GM18517 (cell line): ENCODE results near the gene PITPNM1.
"Not testable (repeated sequence)": the region's sequence is repeated elsewhere in the genome, so short reads cannot be mapped to it uniquely, and the experiment has no call there.

ENCODE experiments used
- ATAC-seq: cut with Tn5 transposase; IDR thresholded peaks from one replicate; pipeline ENCODE4 v1.9.1; 2021; ENCODE audit warnings: mild to moderate bottlenecking, moderate library complexity; ENCODE audit not compliant: unreplicated experiment

Gene PITPNM1

DNA sequence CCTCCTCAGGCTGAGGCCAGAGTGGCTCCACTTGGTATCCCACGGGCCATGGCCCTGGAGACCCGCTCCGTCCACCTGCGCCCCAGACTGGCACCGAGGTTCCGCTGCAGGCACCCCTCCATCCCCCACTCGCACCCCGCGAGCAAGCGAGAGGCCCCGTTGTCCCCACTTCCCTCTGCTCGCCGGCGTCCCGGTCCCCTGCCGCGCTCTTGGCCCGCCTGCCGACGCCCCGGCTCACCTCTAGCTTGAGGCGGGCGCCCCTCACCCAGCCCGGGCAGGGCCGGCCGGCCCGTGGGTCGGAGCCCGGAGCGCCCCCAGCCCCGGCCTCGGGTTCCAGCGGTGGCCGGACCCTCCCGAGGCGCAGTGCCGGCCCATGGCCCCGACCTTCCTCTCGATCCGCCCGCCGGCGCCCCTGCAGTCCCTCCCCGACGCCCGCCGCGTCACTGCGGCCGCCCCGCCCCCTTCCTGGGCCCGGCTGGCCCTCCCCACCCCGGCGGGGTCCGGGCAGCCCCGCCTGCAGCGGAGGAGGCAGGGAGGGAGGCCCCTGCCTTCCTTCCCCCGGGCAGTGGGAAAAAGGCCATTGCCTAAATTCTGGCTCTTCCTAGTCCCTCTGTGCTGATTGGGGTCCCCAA is at the start of gene PITPNM1:
TSS of gene PITPNM1 (minus strand) at position 414 of the 632 bp plus-strand sequence. CDS start 1,183 bp downstream, outside the sequence.
- no peak for ATAC-seq

DNA sequence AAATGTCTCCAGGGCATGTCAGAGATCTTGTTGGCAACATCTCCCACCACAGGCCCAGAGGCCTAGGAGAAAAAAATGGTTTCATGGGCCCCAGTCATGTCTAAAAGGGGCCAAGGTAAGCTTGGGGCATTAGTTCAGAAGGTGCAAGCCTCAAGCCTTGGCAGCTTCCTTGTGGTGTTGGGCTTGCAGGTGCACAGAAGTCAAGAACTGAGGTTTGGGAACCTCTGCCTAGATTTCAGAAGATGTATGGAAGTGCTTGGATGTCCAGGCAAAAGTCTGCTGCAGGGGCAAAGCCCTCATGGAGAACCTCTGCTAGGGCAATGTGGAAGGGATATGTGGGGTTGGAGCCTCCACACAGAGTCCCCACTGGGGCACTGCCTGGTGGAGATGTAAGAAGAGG is 46.5 kb upstream of the PITPNM1 start:
- not testable (repeated sequence) for ATAC-seq

DNA sequence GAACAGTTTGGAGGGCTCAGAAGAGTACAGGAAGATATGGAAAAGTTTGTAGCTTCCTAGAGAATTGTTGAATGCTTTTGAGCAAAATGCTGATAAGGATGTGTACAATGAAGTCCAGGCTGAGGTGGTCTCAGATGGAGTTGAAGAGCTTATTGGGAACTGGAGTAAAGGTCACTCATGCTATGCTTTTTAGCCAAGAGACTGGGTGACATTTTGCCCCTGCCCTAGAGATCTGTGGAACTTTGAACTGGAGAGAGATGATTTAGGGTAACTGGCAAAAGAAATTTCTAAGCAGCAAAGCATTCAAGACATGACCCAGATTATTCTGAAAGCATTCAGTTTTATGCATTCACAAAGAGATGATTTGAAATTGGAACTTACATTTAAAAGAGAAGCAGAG is 46.0 kb upstream of the PITPNM1 start:
- no peak for ATAC-seq

DNA sequence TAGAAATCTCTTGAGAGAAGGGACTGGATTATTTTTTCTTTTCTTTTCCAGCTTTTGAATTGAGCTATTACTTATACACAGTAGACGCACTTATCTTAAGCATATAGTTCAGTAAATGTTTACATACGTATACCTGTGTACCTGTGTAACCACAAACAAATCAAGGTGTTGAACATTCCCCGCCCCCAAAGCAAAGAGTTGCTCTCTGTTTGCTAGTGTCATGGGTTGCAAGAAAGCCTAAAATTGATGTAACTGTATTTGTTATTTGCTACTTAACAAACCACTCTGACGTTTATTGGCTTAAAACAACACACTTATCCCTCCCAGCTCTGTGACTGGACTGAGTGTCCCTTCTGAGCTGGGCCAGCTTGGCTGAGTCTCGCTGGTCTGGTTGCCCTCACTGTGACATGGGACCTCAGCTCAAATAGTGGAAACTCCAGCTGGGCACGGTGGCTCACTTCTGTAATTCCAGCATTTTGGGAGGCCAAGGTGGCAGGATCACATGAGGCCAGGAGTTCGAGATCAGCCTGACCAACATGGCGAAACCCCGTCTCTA is 43.5 kb upstream of the PITPNM1 start:
- no peak for ATAC-seq

DNA sequence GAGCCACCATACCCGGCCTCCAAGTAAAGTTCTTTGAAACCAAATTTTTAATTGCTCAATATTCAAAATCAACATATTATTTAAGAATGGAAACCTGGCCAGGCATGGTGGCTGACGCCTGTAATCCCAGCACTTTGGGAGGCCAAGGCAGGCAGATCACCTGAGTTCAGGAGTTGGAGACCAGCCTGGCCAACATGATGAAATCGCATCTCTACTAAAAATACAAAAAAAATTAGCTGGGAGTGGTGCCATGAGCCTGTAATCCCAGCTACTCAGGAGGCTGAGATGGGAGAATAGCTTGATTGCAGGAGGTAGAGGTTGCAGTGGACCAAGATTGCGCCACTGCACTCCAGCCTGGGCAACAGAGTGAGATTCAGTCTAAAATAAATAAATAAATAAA is 42.9 kb upstream of the PITPNM1 start:
- ATAC-seq = not testable (repeated sequence)

DNA sequence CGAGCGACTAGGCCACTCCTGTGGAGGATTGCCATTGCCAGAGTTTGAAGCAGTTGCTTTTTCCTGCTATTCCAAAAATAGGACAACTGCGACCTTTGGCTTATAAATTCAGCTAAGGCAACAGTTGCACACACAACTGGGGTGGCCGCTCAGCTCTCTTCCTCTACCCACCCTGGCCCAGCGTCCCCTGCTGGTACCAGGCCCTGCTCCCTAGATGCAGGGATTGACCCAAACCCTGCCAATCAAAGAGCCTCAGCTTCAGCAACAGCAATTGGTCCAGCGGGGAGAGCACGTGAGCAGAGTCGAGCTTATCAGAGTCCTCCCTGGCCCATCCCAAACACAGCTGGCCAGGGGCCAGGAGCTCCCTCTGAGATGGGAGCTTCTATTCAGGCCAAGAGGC is 40.1 kb upstream of the PITPNM1 start:
- no peak for ATAC-seq

DNA sequence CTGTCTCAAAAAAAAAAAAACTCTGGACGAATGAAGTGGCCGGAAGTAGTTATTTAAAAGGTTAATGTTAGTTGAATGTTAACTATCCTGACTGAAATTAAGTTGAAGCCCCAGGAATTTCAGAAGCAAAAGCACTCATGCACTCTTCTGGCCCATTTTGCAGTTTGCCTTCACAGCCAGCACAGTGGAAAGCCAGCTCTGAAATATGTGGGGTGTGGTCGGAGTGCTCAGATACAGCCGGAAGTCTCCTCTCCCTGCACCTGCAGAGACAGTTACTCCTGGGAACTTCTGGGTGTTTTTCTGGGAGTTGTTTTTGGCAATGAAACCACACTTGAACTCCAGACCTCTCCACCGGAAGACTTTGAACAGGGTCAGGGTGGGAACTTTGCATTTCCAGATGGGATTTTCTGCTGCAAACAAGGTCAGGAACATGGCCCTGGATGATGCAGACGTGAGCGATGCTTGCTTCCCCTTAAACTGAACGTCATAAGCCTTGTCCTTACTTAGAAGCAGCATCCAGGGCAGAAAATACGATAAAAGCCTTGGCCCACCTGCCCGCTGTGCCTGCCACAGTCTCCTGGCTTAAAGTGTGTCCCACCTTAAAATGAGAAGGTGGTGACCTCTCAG is 39.6 kb upstream of the PITPNM1 start:
- no peak for ATAC-seq

DNA sequence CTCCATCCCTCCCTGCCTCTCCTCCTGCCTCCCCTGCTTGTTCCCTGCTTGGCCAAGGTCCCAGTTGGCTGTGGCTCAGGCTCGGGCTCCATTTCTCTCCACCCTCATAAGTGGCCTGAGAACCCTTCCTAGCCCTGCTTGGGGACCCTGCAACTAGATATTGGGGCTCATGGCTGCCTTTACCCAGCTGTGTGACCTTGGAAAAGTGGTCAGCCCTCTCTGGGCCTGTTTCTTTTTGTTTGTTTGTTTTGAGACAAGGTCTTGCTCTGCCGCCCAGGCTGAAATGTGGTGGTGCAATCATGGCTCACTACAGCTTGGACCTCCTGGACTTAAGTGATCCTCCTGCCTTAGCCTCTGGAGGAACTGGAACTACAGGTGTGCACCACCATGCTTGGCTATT is 38.4 kb upstream of the PITPNM1 start:
- no peak for ATAC-seq

DNA sequence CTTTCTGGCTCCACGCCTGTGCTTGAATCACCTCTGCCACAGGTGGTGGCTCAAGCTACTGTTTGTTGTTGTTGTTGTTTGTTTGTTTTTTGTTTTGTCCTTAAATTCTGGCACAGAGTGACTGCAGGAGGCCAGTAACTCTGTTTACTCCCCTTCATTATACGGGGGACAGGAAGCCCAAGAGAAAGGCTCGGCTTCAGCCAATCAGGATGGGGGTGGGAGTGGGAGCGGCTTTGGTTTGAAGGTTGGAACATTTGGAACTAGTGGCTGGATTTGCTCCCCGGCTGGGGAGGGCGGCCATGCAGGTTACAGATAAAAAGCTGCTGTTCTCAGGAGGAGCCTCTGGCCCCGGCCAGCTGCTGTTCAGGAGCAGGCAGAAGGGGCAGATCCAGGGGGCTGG is 37.8 kb upstream of the PITPNM1 start:
- ATAC-seq = no peak

DNA sequence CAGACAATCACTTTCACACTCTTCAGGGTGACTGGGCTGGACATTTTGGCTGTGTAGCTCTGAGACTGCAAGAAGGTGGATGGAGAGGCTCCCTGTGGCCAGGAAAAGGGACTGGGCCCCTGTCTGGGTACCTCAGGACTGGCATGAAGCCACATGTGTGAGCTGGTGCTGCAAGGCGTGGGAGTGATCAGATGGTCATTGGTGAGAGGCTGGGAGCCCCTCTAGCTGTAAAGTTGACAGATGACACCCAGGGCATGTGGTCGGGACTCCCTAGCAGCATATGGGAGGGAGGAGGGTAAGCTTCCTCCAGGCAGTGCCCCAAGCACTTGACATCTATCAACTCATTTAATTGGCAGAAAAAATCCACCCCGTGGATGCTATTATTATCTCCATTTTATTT is 37.0 kb upstream of the PITPNM1 start:
- ATAC-seq = no peak

DNA sequence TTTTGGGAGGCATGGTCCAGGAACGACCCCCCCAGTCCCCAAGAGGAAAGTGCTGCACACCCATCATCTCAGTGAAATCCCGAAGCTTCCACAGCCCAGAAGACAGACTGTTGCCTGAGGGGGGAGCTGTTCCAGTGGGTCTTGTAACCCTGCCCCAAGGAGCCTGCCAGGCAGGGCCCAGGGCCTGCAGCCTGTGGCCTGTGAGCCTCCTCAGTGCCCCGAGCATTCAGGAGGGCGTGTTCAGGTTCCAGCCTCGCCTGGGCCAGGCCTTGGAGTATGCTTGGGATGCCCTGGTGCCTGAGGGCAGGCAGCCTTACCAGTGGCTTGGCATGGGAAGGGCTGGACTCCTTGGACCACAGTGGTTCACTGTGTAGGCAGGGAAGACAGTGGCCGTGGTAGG is 36.0 kb upstream of the PITPNM1 start:
- no peak for ATAC-seq

DNA sequence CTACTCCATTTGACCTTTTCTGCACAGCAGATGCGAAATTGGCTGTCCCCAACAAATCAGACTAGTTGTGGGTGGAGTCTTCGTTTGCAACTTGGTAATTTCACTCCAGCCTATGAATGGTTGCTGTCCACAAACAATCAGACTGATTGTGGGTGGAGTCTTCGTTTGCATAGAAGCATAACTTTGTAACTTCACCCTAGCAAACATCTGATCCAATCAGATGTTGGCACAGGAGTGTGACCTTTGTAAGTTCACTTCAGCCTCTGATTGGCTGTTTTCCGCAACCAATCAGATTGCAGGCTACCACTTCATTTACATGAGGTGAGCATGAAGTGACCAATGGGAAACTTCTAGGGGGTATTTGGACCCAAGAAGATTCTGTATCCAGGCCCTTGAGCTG is 34.4 kb upstream of the PITPNM1 start:
- ATAC-seq = no peak

DNA sequence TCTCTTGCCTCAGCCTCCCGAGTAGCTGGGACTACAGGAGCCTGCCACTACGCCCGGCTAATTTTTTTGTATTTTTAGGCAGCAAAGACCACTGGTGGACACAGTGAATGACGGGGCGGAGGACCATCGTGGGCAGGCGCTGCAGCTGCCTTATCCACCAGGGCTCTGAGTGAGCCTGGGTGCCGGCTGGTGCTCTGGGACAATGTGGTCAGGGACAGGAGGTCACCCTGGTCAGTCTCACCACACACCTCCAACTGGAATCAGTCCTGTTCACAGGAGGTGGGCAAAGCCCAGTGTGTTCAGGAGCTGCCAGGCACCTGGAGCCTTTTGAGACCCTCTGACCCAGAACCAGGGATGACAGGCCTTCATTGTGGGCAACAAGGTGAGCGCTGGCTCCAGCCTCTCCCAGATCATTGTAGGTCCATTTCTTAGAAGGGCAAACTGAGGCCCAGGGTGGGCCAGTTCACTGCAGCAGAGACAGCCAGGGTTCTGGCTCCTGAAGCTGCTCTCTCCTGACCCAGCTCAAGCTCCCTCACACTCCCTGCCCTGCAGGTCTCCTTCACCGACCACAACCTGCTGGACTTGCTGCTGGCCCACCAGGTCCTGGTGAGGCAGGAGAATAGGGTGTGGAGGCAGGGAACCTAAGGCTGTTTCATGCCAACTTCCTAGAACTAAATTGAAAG is 33.8 kb upstream of the PITPNM1 start:
- no peak for ATAC-seq

DNA sequence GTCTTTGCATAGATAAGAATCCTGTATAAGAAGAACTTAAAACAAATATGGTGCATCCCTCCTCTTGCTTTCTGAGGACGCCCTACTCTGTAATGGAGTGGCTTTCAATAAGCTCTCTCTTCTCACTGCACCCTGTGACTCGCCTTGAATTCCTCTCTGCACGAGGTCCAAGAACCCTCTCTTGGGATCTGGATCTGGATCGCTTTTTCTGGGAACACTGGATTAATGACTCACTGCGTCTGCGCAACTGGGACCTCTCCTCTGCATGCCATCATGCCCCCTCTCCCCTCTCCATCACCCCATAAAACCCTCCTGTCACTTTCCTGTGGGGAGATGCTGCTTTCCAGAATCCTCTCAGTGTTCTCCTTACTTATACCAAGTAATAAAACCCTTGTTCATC is 33.1 kb upstream of the PITPNM1 start:
- ATAC-seq = no peak

DNA sequence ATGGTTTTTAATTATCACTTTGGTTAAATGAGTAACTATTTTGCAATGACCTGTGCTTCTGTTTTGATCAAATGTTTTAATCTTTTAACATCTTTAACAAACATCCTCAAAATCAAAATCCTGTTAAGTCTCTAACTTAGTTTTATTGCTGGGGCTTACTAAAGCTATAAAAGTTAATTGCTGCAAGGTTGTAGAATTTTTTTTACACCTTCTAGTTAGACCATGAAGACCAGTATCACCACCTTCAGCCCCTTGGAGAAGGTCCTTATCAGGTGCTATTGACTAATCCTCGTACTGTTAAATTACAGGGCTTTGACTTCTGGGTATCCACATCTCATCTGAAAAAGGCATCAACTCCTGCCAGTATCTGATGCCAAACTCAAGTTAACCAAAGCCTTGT is 30.4 kb upstream of the PITPNM1 start:
- ATAC-seq = no peak

DNA sequence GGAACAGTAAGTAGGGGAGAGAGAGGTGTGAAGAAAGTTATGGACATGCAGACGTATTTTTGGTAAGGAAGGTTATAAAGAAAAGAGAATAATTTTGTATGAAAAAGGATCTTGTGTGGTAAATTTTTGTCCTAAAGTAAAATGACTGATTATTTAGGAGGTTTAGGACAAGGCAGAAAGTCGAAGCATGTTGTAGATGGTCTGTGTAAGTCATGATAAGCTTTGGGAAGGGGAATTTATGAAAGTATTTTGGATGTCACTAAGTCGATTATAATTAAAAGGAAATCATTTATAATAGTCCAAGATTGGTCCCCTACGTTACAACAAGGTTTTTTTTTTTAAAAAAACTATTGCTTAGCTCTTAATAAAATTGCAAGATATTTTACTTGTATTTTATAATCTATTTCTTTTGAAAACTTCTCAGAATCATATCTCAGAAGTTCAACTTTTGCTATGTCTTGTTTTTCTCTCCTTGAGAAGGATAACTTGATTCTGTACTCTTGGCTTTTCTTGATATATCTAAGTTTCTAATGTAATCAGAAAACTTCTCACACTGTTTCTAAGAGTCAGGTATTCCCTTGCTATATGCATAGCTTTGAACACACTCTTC is 29.0 kb upstream of the PITPNM1 start:
- ATAC-seq = no peak

DNA sequence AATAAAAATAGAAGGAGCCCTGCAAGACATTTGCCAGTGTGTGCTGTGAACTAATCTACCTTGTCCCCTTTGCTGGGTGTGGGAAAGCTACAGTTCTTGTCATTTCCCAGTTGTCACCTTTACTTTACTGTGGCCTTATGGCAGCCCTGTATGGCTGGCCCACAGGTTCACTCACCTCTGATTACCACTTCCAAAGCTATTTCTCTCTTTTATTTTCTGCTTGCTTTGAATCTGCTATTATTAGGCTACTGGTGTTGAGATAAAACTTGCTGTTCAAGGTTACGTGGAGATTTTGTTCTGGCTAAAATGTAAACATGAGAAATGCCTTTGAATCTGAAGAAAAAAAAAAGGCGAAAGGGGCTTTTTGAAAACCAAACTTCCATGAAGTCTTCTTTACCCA is 27.7 kb upstream of the PITPNM1 start:
- ATAC-seq = no peak

DNA sequence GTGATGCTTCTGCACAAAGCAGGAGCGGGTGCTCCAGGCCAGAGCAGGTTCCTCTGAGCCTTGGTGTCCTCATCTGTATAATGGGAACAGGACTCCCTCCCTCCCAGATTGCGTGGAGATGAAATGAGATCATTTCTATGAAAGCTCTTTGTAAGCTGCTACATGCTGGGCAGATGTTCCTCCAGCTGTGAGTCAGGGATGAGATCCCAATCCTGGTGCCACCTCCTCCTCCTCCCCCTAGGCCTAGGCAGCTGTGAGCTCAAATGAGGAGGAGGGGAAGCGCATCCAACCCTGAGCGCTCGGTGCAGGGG is 25.1 kb upstream of the PITPNM1 start:
- ATAC-seq = no peak

DNA sequence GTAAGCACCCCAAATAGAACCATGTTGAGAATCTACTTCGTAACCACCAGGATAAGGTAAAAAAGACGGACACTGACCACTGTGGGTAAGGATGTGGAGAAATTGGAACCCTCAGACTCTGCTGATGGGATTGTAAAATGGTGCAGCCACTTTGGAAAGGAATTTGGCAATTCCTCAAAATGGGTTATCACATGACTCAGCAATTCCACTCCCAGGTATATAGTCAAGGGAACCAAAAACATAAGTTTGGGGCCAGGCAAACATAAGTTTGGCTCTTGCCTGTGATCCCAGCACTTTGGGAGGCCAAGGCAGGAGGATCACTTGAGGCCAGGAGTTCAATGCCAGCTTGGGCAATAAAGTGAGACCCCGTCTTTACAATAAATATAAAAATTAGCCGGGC is 23.2 kb upstream of the PITPNM1 start:
- ATAC-seq = no peak

DNA sequence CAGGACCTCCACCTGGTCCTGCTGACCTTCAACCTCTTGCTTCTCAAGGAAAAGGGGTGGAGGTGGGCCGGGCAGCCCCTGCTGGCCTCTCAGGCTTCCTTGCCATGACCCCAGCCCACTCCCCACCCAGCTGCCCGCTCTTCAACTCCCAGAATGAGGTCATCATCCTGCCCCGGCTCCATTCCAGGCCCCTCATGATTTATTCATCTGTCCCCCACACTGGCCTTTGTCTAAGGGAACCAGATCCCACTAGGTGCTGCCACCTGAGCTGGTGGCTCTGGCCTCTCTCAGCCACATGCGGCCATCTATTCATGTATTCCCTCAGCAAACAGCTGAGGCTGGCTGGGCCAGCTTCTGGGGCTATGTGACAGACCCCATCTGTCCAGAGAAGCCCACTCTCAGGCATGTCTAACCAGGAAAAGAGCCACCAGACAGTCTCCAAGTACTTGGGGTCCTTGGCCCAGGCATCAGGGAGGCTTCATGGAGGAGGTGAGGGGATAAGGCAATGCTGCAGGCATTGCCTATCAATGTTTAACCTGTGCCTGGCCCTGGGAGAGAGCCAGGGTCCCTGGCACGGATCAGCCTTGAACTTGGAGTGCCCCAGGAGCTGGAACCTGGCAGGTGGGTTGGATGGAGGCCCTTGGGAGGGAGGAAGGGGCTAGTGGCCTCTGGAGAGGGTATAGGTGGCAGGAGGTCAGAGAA is 20.3 kb upstream of the PITPNM1 start:
- ATAC-seq = no peak

DNA sequence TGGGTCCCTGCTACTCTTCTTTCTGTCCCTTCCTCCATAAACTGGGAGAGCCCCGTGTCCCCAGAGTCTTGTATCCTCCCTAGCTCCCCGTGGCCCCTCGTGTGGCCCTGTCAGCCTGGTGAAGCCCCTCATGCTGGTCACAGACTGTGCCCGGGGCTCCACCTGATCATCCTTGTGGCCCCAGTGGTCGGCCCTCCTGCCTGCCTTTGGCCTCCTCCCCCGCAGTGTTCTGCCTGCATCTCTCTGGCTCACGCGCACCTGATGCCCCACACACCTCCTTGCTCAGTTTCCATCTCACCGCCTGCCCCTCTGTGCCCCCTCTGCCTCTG is 19.3 kb upstream of the PITPNM1 start:
- ATAC-seq = no peak
